ENCODE measurements around the gene COTL1.

- TF ChIP-seq SIN3A (IDR thresholded peaks at IDR 0.05; ENCODE audit: borderline replicate concordance, insufficient read depth, low read length) (no peak), TAF1 (IDR thresholded peaks at IDR 0.05; ENCODE audit: borderline replicate concordance, insufficient read depth, low read length) (no peak), POLR2AphosphoS5 (IDR thresholded peaks at IDR 0.05; ENCODE audit: low read depth, low read length) (no peak)
Observed at GRCh38 chr16:84555418-84556196, 62.3 kb downstream of the COTL1 start.
